ENCODE measurements around the gene UBE2Q2.
A peak's percentile ranks its signal among the peaks of the same experiment; 100 is the strongest.
"Not testable (repeated sequence)": the region's sequence is repeated elsewhere in the genome, so short reads cannot be mapped to it uniquely, and the experiment has no call there.

UBE2Q2 gene

DNA sequence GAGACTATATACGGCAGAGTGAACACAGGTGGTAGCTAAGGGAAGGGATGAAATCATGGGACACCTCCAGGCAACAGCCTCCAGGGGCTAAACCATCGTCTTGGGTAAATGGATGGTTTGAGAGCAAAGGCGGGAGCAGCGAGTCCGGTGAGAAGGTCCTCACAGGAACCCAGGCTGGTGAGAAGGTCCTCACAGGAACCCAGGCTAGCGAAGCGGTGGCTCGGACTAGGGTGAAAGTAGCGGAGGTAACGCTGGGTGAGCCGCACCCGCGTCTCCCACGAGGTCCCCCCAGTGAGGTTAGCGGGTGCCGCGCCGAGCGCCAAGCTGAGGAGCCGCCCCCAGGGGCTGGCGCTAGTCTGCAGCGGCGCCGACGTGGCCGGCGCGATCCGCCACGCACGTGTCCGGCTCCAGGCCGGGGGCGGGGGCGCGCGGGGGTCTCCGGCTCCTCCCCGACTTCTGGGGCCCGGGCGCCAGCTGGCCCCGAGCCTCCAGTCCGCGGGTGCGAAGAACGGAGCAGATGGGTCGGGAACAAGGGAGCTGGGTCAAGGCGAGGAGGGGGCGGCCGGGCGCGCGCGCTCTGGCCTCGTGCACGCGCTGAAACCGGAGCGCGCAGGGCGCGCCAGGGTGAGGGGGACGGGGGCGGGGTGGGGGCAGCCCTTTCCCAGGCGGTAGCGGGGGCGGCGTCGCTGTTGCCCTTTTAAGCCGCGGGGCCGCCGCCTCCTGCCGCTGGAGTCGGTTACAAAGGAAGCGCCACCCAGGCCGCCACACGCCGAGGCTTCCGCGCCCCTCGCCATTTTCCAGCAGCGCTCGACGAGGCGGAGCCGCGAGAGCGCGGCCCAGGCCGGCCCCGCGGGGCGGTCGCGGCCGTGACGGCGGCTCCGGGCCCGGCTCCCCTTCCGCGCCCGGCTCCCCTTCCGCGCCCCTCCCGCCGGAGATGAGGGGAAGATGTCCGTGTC is at the start of gene UBE2Q2:
Gene UBE2Q2, plus strand, starts transcription at position 726 of the 956 bp plus-strand sequence. Its CDS starts 220 bp downstream, at position 946.
- peak; percentile 76 for DNase-seq (ENCODE audit: low read depth)

DNA sequence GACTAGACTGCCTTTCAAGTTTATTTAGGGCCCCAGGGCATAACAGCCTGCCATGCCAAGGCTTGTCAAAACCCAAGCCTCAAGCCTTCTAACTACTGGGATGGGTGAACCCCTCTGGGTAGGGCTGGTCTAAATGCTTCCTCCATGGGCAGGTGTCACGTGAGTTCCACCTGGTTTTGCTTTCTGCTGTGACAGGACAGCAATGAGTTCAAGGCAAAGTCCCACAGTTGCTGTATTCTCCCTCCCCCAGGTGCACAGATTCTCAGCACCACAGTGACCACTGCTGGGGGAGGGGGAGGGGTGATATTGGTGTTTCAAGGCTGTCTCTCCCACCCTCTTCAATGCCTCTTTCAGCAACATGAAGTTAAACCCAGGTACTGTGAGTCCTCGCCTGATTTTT is 46.9 kb upstream of the UBE2Q2 start:
- DNase-seq (ENCODE audit: low read depth): no peak

GRCh38 chr15:75797146-75797545 is 46.1 kb upstream of the UBE2Q2 start:
- not testable (repeated sequence) for DNase-seq (ENCODE audit: low read depth)

GRCh38 chr15:75799190-75799589 is 44.1 kb upstream of the UBE2Q2 start:
- DNase-seq (ENCODE audit: low read depth): no peak

DNA sequence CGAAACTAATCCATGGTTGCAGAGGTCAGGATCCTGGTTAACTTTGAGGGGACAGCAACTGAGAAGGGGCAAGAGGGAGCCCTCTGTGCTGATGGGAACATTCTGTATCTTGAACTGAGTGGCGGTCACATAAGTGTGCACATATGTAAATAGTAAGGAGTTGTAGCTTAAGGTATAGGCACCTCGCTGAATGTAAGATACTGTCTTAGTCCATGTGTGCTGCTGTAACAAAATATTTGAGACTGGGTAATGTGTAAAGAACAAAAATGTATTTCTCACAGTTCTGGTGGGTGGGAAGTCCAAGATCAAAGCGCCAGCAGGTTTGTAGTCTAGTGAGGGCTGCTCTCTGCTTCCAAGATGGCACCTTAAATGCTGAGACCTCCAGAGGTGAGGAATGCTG is 42.8 kb upstream of the UBE2Q2 start:
- DNase-seq (ENCODE audit: low read depth): not testable (repeated sequence)

DNA sequence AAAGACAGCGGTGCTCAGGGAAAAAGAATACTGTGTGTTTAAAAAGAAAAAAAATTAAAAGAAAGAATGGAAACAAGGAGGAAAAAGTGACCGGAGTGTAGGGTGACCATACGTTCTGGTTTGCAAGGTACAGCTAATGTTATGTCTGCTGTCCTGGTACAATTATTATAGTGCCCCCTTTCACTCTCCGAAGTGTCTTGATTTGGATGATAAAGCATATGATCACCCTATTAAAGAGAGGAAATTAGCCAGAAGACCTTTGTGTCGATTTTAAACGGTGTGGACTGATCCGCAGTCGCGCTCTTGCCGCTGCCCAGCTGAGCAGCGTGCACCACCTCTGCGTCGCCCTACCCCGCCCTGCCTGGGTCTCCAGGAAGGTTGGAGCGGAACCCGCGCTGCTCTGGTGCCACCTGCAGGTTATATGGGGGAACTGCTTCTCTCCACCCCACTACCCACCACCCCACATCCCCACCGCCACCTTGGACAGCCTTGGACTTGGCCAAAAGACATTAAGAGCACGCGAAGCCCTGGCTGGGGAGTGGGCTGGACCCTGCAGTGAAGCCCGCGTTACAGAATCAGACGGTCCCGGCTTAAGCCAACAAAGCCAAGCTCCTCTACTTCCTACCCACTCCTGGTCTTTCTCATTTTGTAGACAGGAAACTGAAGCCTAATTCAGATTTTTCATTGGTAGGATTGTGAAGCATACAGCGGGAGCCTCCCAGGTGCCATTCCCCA is 41.2 kb upstream of the UBE2Q2 start:
- DNase-seq (ENCODE audit: low read depth): peak; percentile 68

DNA sequence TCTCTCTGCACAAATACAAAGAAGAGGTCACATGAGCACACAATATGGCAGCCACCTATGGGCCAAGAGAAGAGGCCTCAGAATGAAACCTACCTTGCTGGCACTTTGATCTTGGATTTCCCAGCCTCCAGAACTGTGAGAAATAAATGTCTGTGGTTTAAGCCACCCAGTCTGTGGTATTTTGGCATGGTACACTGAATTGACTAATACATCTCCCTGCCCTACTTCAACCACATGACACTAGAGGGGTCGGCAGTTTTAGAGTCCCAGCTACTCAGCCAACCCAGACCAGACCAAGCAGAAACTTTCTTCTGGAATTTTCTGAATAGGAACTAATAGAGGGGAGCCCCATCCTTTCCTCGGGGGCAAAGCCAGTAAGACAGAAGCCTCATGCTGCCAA is 35.8 kb upstream of the UBE2Q2 start:
- DNase-seq (ENCODE audit: low read depth): not testable (repeated sequence)

DNA sequence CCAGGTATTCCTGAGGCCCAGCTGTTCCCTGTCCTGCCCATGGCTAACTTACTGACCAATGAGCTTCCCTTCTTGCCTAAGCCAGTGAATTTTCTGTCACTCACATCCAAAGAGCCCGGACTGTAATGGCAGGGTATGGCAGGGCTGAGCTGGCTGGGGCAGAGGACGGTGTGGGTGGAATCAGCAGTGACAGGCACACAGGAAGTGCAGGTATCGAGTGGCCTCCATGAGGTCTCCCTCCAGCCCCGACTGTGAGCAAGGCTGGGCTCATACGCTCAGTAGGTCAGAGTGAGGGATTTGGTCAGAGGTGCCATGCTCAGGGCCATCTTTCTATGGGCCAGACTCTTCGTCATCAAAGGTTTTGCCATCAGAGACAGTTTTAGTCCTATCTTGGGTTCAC is 35.2 kb upstream of the UBE2Q2 start:
- DNase-seq (ENCODE audit: low read depth): not testable (repeated sequence)

- no peak for DNase-seq (ENCODE audit: low read depth)
Observed at GRCh38 chr15:75808563-75808962, 34.7 kb upstream of the UBE2Q2 start.

DNA sequence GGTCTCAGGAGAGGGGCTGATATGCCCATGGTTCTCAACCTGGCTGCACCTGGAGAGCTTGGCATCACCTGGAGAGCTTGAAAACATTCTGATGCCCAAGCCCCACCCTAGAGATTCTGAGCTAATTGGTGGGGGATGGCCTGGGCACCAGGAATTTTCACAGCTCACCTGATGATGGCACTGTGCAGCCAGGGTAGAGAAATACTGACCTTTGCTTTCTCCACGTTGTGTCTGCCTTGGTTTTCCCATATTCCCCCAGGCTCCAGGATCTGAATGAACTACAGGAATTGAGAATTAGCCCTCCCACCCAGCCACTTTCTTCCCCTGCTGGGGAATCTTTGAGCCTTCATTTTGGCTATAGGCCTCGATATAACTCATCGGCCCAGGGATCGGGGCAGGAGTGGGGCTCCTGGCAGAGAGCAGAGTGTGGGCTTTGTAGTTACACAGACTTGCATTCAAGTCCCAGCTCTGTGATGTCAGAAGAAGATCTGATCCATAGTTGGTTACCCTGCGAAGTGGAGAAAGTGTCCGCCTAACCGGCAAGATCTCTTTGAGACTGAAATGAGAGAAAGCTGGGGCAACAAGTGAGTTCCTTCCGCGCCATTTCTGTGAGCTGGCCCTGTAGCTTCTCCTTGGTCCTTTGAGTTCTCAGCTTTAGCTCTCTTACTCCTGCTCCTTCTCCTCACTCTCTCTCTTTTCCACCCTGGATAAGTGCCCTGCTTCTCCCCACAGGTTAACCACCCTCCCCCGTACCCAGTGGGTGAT is 33.1 kb upstream of the UBE2Q2 start:
- no peak for DNase-seq (ENCODE audit: low read depth)

DNA sequence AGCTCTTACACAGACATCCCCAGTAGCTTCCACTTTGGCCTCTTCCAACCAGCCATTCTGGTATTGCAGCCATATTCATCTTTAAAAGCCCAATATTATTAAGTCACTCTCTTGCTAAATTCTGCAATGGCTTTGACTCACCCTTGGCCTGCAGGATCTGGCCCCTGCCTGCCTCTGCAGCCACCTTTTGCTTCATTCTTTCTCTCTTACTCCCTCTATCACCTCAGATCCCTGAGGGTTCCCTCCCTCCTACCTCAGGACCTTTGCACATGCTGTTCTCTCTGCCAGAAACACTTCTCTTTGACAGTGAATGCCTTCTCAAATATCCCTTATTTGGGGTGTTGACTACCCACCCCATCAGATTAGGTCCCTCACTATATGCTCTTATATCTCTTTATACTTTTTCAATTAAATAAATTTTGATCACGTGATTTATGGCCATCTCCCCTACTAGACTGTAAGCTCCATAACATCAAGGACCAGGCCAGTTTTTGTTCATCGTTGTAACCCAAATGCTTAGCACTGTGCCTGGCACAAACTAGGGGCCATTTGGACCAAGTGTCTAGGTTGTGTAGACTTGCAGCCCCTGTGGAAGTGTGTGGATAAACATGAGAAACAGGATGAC is 32.3 kb upstream of the UBE2Q2 start:
- no peak for DNase-seq (ENCODE audit: low read depth)

DNA sequence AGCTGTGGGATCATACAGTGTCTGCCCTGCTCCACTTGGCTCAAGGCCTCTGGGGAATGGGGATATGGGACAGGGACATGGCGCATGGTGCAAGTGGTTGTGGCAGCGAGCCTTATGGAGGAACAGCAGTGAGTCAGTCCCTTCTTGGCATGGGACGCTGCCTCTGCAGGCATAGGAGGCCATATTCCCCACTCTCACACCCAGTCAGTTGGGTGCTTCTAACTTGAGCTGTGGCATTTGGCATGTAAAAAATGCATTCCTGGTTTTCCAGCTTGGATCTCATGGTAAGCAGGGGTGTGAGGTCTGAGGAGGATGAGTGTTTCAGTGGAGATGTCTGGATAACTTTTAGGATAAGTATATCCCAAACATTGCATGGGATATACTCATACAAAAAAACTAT is 31.6 kb upstream of the UBE2Q2 start:
- no peak for DNase-seq (ENCODE audit: low read depth)

GRCh38 chr15:75814794-75815193 is 28.5 kb upstream of the UBE2Q2 start:
- DNase-seq (ENCODE audit: low read depth): no peak

DNA sequence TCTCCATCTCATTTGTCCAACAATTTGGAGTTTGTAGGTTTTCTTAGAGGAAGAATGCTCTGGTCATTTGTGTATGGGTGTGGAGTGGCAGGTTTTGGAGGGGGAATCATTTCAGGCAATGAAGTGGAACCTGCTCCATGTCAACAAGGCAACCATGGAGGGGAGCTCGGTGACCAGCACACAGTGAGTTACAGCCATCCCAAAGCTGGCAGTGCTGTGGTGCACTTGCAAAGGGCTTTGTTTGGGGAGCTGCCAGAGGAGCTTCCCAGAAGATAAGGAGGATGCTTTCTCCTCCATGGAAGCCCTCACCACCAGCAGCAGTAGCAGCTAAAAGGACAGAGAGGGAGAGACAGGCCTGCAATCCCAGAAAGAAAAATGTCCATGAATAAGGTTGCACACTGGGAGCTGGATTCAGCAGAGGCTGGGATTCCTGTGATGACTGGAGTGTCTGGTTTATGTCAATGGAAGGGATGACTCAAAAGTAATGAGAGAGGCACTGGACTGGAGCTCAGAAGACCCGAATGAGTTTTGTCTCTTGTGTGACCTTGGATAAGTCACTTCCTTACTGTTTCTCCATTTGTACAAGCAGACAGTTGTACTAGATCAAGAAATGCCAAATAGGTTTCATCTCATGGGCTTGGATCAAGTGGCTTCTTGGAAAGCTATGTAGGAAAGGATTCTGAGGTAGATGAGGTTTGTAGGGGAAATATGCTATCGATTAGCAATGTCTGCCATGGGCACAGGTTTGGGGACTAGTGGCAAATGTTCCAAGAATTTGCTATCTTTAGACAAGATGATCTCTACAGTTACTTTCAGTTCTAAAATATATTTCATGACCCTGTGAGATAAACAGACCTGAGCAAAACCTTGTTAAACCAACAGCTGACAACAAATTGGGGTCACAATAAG is 27.2 kb upstream of the UBE2Q2 start:
- no peak for DNase-seq (ENCODE audit: low read depth)

DNA sequence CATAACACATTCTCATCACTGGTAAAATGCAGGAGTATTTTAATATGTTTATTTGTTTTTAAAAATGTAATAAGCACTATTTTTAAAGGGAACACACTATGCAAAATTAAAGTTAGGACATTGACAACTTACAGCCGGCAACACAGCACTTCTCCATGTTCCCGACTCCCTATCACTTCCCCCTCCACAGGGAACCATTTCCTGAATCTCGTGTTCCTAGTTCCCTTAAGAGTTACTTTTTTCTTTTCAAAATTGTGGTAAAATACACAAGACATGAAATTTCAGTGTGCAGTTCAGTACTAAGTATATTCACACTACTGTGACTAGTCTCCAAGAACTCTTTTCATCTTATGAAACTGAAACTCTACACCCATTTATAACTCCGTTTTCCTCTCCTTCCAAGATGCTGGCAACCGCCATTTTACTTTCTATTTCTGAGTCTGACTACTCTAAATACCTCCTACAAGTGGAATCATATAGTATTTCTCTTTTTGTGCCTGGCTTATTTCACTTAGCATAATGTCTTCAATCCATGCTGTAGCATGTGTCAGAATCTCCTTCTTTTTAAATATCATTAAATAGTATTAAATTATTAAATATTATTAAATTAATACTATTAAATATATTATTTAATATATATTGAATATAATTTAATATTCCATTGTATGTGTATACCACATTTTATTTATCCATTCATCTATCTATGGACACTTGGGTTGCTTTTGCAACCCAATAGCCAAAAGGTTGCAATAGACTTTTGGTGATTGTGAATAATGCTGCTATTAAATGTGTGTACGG is 25.9 kb upstream of the UBE2Q2 start:
- DNase-seq (ENCODE audit: low read depth): no peak

- DNase-seq (ENCODE audit: low read depth): no peak
Observed at GRCh38 chr15:75820206-75820605, 23.0 kb upstream of the UBE2Q2 start.

DNA sequence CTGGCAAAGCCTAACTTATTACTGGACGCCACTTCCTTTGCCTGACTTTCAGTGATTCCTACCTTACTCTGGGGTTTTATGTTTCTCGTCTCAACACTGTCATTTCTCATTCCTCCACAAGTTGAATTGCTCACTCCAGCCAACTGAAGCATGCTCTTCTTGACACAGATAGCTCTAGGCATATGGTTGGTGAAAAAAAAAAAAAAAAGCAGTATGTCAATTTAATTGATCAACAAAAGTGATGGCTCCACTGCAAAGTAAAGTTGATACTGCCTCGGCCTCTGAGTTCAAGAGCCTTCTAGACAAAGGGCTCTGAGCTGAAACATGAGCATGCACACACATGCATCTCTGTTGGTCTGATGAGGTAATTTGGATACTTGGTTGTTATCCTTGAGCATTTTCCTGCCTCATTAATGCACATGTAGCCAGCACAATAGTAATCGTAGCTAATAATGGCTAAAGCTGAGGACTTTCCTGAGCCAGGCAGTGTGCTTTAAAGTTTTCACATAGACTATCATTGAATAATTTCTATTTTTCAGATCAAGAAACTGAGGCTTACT is 21.4 kb upstream of the UBE2Q2 start:
- no peak for DNase-seq (ENCODE audit: low read depth)

DNA sequence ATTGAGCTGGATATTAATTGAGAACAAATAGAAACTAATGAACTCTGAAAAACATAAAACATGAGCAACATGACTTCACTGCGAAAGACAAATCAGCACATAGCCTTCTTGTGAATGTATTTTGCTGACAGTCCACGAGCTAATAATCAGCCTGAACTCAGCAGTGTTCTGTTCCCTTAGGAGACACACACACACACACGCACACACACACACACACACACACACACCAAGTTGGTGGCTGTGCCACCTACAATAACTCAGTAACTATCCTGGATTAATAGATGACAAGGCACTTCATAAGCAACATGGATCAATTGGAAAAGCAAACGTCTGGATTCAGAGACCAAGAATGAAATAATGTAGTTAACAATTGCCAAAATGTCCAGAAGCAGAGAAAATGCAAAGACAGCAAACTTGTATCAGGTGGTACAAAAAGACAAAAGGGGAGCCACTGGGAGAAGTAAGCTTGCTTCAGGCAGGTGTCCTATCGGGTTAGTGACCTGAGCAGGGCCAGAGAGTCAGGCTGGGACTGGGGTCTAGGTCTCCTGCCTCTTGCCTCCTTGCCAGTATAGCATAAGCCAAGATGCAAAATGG is 20.5 kb upstream of the UBE2Q2 start:
- no peak for DNase-seq (ENCODE audit: low read depth)

Measured in stimulated activated CD4-positive, alpha-beta T cell treated with anti-CD3 and anti-CD28 coated beads, Interleukin-2, amount 100 ng/mL, for 4 hours (primary cell).